GM03348 (cell line): ENCODE results near the gene CELF1.

Experiments used
- DNase-seq: peaks from one replicate; pipeline ENCODE4 v3.0.0; 2012; ENCODE audit warnings: low spot score

CELF1 gene

GRCh38 chr11:47552566-47553405 lies at the start of gene CELF1:
TSS of gene CELF1 (minus strand) at chr11:47553132. CDS start at chr11:47499523, 53,609 bp downstream.
- peak; percentile 94 for DNase-seq

- no peak for DNase-seq
Measured at GRCh38 chr11:47599902-47600301, 47.0 kb upstream of the CELF1 start.

GRCh38 chr11:47595967-47596366 lies 43.0 kb upstream of the CELF1 start:
- no peak for DNase-seq

GRCh38 chr11:47595029-47595428 lies 42.1 kb upstream of the CELF1 start:
- no peak for DNase-seq

- no peak for DNase-seq
Measured at GRCh38 chr11:47593934-47594855, 41.3 kb upstream of the CELF1 start, which contains the start of gene C1QTNF4. TSS of gene C1QTNF4 (minus strand) at chr11:47594411. CDS start at chr11:47590810, 3,601 bp downstream.

GRCh38 chr11:47593492-47593933 lies 40.6 kb upstream of the CELF1 start:
- no peak for DNase-seq

- no peak for DNase-seq
Measured at GRCh38 chr11:47592970-47593369, 40.0 kb upstream of the CELF1 start.

GRCh38 chr11:47592251-47592650 lies 39.3 kb upstream of the CELF1 start:
- DNase-seq = no peak

- no peak for DNase-seq
Measured at GRCh38 chr11:47591764-47592163, 38.8 kb upstream of the CELF1 start.

- DNase-seq = no peak
Measured at GRCh38 chr11:47589977-47590861, 37.3 kb upstream of the CELF1 start.

GRCh38 chr11:47589584-47589976 lies 36.6 kb upstream of the CELF1 start:
- no peak for DNase-seq

GRCh38 chr11:47589118-47589517 lies 36.2 kb upstream of the CELF1 start:
- no peak for DNase-seq

GRCh38 chr11:47587723-47588326 lies 34.9 kb upstream of the CELF1 start:
- no peak for DNase-seq

- no peak for DNase-seq
Measured at GRCh38 chr11:47587039-47587716, 34.2 kb upstream of the CELF1 start.

GRCh38 chr11:47586098-47586855 lies 33.3 kb upstream of the CELF1 start, which contains the start of gene FAM180B:
TSS of gene FAM180B (plus strand) at chr11:47586678. CDS start at chr11:47586769, 91 bp downstream.
- DNase-seq = no peak

- DNase-seq = no peak
Measured at GRCh38 chr11:47583844-47584243, 30.9 kb upstream of the CELF1 start.

GRCh38 chr11:47578524-47579494 lies 25.9 kb upstream of the CELF1 start, which contains the start of the genes KBTBD4 and NDUFS3:
TSS of gene KBTBD4 (minus strand) at chr11:47578970. CDS start at chr11:47578951, 19 bp downstream.
TSS of gene NDUFS3 (plus strand) at chr11:47579074. CDS start at chr11:47579092, 18 bp downstream.
- DNase-seq = peak; percentile 91

- no peak for DNase-seq
Measured at GRCh38 chr11:47577460-47578041, 24.6 kb upstream of the CELF1 start.
